Activated CD4-positive, alpha-beta T cell treated with anti-CD3 and anti-CD28 coated beads for 36 hours (primary cell): ENCODE results near the gene HAPLN2. TPM values are rescaled to one million over a fixed set of nuclear protein-coding genes. Genes with fewer than 3 reads are reported as not detected.

ENCODE experiments used
- ATAC-seq: fragments of 200-7000 bp; cut with Tn5 transposase; one replicate; pipeline ENCODE4 v1.10.0; 2021; ENCODE audit warnings: mild to moderate bottlenecking, moderate library complexity
- CTCF ChIA-PET: fragments of 350-600 bp; sonication (Branson Sonifier 250); formaldehyde crosslinking; loops from one replicate; lab custom pipeline; 2021; ENCODE audit warnings: antibody characterized with exemption; lab: Charles Lee
- POLR2A ChIA-PET: fragments of 350-600 bp; sonication (Branson Sonifier 250); formaldehyde crosslinking; loops from one replicate; lab custom pipeline; 2021; ENCODE audit warnings: antibody characterized with exemption, inconsistent platforms; lab: Charles Lee
- DNase-seq: peaks from one replicate; pipeline ENCODE4 v3.0.0-alpha.2; 2020
- H3K27ac Mint-ChIP-seq: one replicate; pipeline ENCODE4 v1.8.0; 2021; ENCODE audit warnings: mixed read lengths
- H3K27me3 Mint-ChIP-seq: one replicate; pipeline ENCODE4 v1.8.0; 2021; ENCODE audit warnings: mixed read lengths
- H3K36me3 Mint-ChIP-seq: one replicate; pipeline ENCODE4 v1.8.0; 2021; ENCODE audit warnings: low read depth, mixed read lengths
- H3K4me1 Mint-ChIP-seq: one replicate; pipeline ENCODE4 v1.8.0; 2021; ENCODE audit warnings: mixed read lengths
- H3K4me3 Mint-ChIP-seq: one replicate; pipeline ENCODE4 v1.8.0; 2021; ENCODE audit warnings: mild to moderate bottlenecking, moderate library complexity, mixed read lengths
- H3K9me3 Mint-ChIP-seq: one replicate; pipeline ENCODE4 v1.8.0; 2021; ENCODE audit warnings: low read depth, mixed read lengths
- intact Hi-C, 2 experiments: fragments of 100-400 bp; cut with DNase I in 1 of 2; cut with micrococcal nuclease in 1 of 2; formaldehyde crosslinking; loops; one replicate each; pipeline versions ENCODE4 v1.14.2 to v1.15.1; 2022 to 2024; cut with DNase I, micrococcal nuclease
- total RNA-seq, 2 experiments: library from RNA; stranded (reverse); gene quantifications; one replicate each; pipeline ENCODE4 v1.2.3, GENCODE V29; 2021

HAPLN2 gene
- total RNA-seq, 2 experiments from 2014 or later: 0.34 TPM; not detected in 1

GRCh38 chr1:156615946-156616345 lies 3.3 kb upstream of the HAPLN2 start:
- intact Hi-C loops: no loop called here

GRCh38 chr1:156616463-156616862 lies 2.8 kb upstream of the HAPLN2 start:
- intact Hi-C loops: no loop called here
- ChIA-PET POLR2A (interaction anchor here (0.7 kb wide), 1 partner anchor 285 kb away, joined by 3 read pairs; no protein-coding TSS in a partner anchor), CTCF (interaction anchor here (0.7 to 2.0 kb wide), 3 partner anchors 8 to 70 kb away, joined by 3 to 13 read pairs (median 3); no protein-coding TSS in a partner anchor)
- no peak overlapping the region for H3K27ac Mint-ChIP-seq
- H3K4me3 Mint-ChIP-seq: no peak overlapping the region
- H3K36me3 Mint-ChIP-seq: no peaks in the 10 kb centered on the region
- ATAC-seq (no peak), DNase-seq (no peak)
- peaks cover 33% of the 10 kb centered on the region for H3K27me3 Mint-ChIP-seq
- no peaks in the 10 kb centered on the region for H3K4me1 Mint-ChIP-seq
- H3K9me3 Mint-ChIP-seq: no peaks in the 10 kb centered on the region

More at GRCh38 chr1:156615946-156616345, 3.3 kb upstream of the HAPLN2 start:
- no peak overlapping the region for H3K27ac Mint-ChIP-seq
- ChIA-PET POLR2A (no interaction called here), CTCF (no interaction called here)
- ATAC-seq (no peak), DNase-seq (no peak)
- no peak overlapping the region for H3K4me3 Mint-ChIP-seq
- no peaks in the 10 kb centered on the region for H3K36me3 Mint-ChIP-seq
- H3K27me3 Mint-ChIP-seq: peaks cover 33% of the 10 kb centered on the region
- no peaks in the 10 kb centered on the region for H3K9me3 Mint-ChIP-seq
- H3K4me1 Mint-ChIP-seq: no peaks in the 10 kb centered on the region

GRCh38 chr1:156619582-156619955 lies 354 bp downstream of the HAPLN2 start:
- H3K27me3 Mint-ChIP-seq: peaks cover 38% of the 10 kb centered on the region
- CTCF ChIA-PET: interaction anchor here (0.7 to 2.2 kb wide), 12 partner anchors 10 to 308 kb away, joined by 3 to 8 read pairs (median 4); partner anchors contain the start of gene CRABP2

GRCh38 chr1:156622581-156623297 lies 3.5 kb downstream of the HAPLN2 start:
- intact Hi-C loops: no loop called here

More at GRCh38 chr1:156619582-156619955, 354 bp downstream of the HAPLN2 start:
- Mint-ChIP-seq H3K4me3 (no peak overlapping the region), H3K36me3 (no peaks in the 10 kb centered on the region), H3K27ac (no peak overlapping the region), H3K9me3 (no peaks in the 10 kb centered on the region), H3K4me1 (no peaks in the 10 kb centered on the region)
- intact Hi-C loops: no loop called here
- ATAC-seq (no peak), DNase-seq (no peak)
- POLR2A ChIA-PET: no interaction called here

GRCh38 chr1:156623946-156624813 lies 5.0 kb downstream of the HAPLN2 start:
- peak overlapping the region; percentile 28 for H3K4me3 Mint-ChIP-seq
- POLR2A ChIA-PET: interaction anchor here (1.0 to 1.1 kb wide), 2 partner anchors 33 to 37 kb away, joined by 3 read pairs; partner anchors contain the start of gene NAXE
- H3K27me3 Mint-ChIP-seq: peaks cover 51% of the 10 kb centered on the region
- CTCF ChIA-PET: interaction anchor here (0.6 to 7.0 kb wide), 36 partner anchors 11 to 708 kb away, joined by 3 to 117 read pairs (median 4); partner anchors contain the start of genes CRABP2, NAXE and NTRK1
- H3K36me3 Mint-ChIP-seq: no peaks in the 10 kb centered on the region
- H3K27ac Mint-ChIP-seq: no peak overlapping the region
- peaks cover 6% of the 10 kb centered on the region for H3K4me1 Mint-ChIP-seq
- ATAC-seq (peak; percentile 73), DNase-seq (peak; percentile 71)
- H3K9me3 Mint-ChIP-seq: no peaks in the 10 kb centered on the region
- intact Hi-C loops: no loop called here

More at GRCh38 chr1:156622581-156623297, 3.5 kb downstream of the HAPLN2 start:
- H3K27ac Mint-ChIP-seq: no peak overlapping the region
- H3K4me1 Mint-ChIP-seq: peaks cover 6% of the 10 kb centered on the region
- no peak for DNase-seq
- no peak for ATAC-seq
- H3K36me3 Mint-ChIP-seq: no peaks in the 10 kb centered on the region
- H3K9me3 Mint-ChIP-seq: no peaks in the 10 kb centered on the region
- H3K4me3 Mint-ChIP-seq: no peak overlapping the region
- ChIA-PET CTCF (interaction anchor here (0.6 to 7.0 kb wide), 7 partner anchors 35 to 253 kb away, joined by 3 to 117 read pairs (median 7); no protein-coding TSS in a partner anchor), POLR2A (no interaction called here)
- H3K27me3 Mint-ChIP-seq: peaks cover 51% of the 10 kb centered on the region

GRCh38 chr1:156624814-156625435 lies 5.7 kb downstream of the HAPLN2 start:
- Mint-ChIP-seq H3K4me1 (peaks cover 6% of the 10 kb centered on the region), H3K4me3 (peak overlapping the region; percentile 28), H3K36me3 (no peaks in the 10 kb centered on the region), H3K27ac (no peak overlapping the region), H3K9me3 (no peaks in the 10 kb centered on the region), H3K27me3 (peaks cover 45% of the 10 kb centered on the region)
- ChIA-PET POLR2A (interaction anchor here (1.0 kb wide), 1 partner anchor 36 kb away, joined by 3 read pairs; no protein-coding TSS in a partner anchor), CTCF (interaction anchor here (0.6 to 7.0 kb wide), 33 partner anchors 10 to 708 kb away, joined by 3 to 117 read pairs (median 4); partner anchors contain the start of genes CRABP2, NAXE and NTRK1)
- intact Hi-C loops: loop anchor here (1.0 to 5.0 kb wide), 4 partner anchors 32 to 82 kb away; partner anchors contain the start of gene CRABP2 (in 1 of the 2)
- ATAC-seq (no peak), DNase-seq (peak; percentile 15)

GRCh38 chr1:156625436-156626078 lies 6.3 kb downstream of the HAPLN2 start:
- CTCF ChIA-PET: interaction anchor here (0.6 to 7.0 kb wide), 12 partner anchors 14 to 168 kb away, joined by 3 to 117 read pairs (median 6); partner anchors contain the start of genes CRABP2 and NAXE
- Mint-ChIP-seq H3K4me1 (peaks cover 6% of the 10 kb centered on the region), H3K36me3 (no peaks in the 10 kb centered on the region), H3K9me3 (no peaks in the 10 kb centered on the region), H3K27ac (no peak overlapping the region), H3K4me3 (peak overlapping the region; percentile 53), H3K27me3 (peaks cover 41% of the 10 kb centered on the region)
- DNase-seq (peak; percentile 83), ATAC-seq (peak; percentile 65)
- POLR2A ChIA-PET: no interaction called here
- intact Hi-C loops: loop anchor here (1.0 to 5.0 kb wide), 4 partner anchors 32 to 82 kb away; partner anchors contain the start of gene CRABP2 (in 1 of the 2)

- intact Hi-C loops: loop anchor here in 1 of 2 experiments (1.0 to 5.0 kb wide), 2 partner anchors 52 to 81 kb away; partner anchors contain the start of gene CRABP2
- ATAC-seq (no peak), DNase-seq (no peak)
- H3K4me1 Mint-ChIP-seq: peaks cover 6% of the 10 kb centered on the region
- no peaks in the 10 kb centered on the region for H3K36me3 Mint-ChIP-seq
- peaks cover 43% of the 10 kb centered on the region for H3K27me3 Mint-ChIP-seq
- POLR2A ChIA-PET: no interaction called here
- H3K9me3 Mint-ChIP-seq: no peaks in the 10 kb centered on the region
- CTCF ChIA-PET: interaction anchor here (0.6 to 7.0 kb wide), 21 partner anchors 12 to 230 kb away, joined by 3 to 117 read pairs (median 4); partner anchors contain the start of genes BCAN, CRABP2, MEF2D and NES
- no peak overlapping the region for H3K27ac Mint-ChIP-seq
- no peak overlapping the region for H3K4me3 Mint-ChIP-seq
Observed at GRCh38 chr1:156626079-156626438, 6.8 kb downstream of the HAPLN2 start.

- ATAC-seq (peak; percentile 30), DNase-seq (peak; percentile 58)
- no peaks in the 10 kb centered on the region for H3K9me3 Mint-ChIP-seq
- POLR2A ChIA-PET: interaction anchor here (0.6 kb wide), 1 partner anchor 25 kb away, joined by 4 read pairs; no protein-coding TSS in a partner anchor
- H3K4me3 Mint-ChIP-seq: no peak overlapping the region
- intact Hi-C loops: loop anchor here (1.0 to 5.0 kb wide), 2 partner anchors 80 to 98 kb away; partner anchors contain the start of gene CRABP2 (in 1 of the 2)
- peaks cover 45% of the 10 kb centered on the region for H3K27me3 Mint-ChIP-seq
- CTCF ChIA-PET: interaction anchor here (0.6 to 7.0 kb wide), 32 partner anchors 10 to 256 kb away, joined by 3 to 117 read pairs (median 5); partner anchors contain the start of genes BCAN, CRABP2, MEF2D and NAXE
- peaks cover 6% of the 10 kb centered on the region for H3K4me1 Mint-ChIP-seq
- no peaks in the 10 kb centered on the region for H3K36me3 Mint-ChIP-seq
- H3K27ac Mint-ChIP-seq: no peak overlapping the region
Observed at GRCh38 chr1:156627313-156627880, 8.2 kb downstream of the HAPLN2 start.
